HEK293 (cell line): ENCODE measurements around the gene PRC1.

ENCODE experiments used
- FEZF1 ChIP-seq: fragments of 450-650 bp; formaldehyde crosslinking; IDR thresholded peaks from 2 replicates; pipeline ENCODE4 v1.5.1; 2016; ENCODE audit warnings: missing biosample characterization, missing genetic modification characterization
- REPIN1 ChIP-seq: fragments of 450-650 bp; formaldehyde crosslinking; IDR thresholded peaks from 2 replicates; pipeline ENCODE4 v1.5.1; 2017; ENCODE audit warnings: missing biosample characterization, missing genetic modification characterization, low read depth
- SALL2 ChIP-seq: fragments of 450-650 bp; formaldehyde crosslinking; IDR thresholded peaks from 2 replicates; pipeline ENCODE4 v1.5.0; 2017; ENCODE audit warnings: missing biosample characterization, mild to moderate bottlenecking, missing genetic modification characterization, borderline replicate concordance
- SETDB1 ChIP-seq: IDR thresholded peaks from one replicate; pipeline ENCODE4 v1.6.1; 2017; ENCODE audit warnings: mild to moderate bottlenecking, low read length, moderate library complexity, mixed read lengths; ENCODE audit not compliant: insufficient read length
- TCF7L2 ChIP-seq: IDR thresholded peaks from 2 replicates; pipeline ENCODE4 v1.6.1; 2011; ENCODE audit warnings: low read depth, mild to moderate bottlenecking, inconsistent platforms, low read length, moderate library complexity, borderline replicate concordance
- ZBTB21 ChIP-seq: fragments of 450-650 bp; formaldehyde crosslinking; IDR thresholded peaks from 2 replicates; pipeline ENCODE4 v1.5.1; 2017; ENCODE audit warnings: missing biosample characterization, missing genetic modification characterization
- ZBTB48 ChIP-seq: fragments of 450-650 bp; formaldehyde crosslinking; IDR thresholded peaks from 2 replicates; pipeline ENCODE4 v1.5.1; 2016; ENCODE audit warnings: missing biosample characterization, missing genetic modification characterization
- ZNF157 ChIP-seq: fragments of 450-650 bp; formaldehyde crosslinking; IDR thresholded peaks from 2 replicates; pipeline ENCODE4 v1.5.1; 2016; ENCODE audit warnings: missing biosample characterization, missing genetic modification characterization
- ZNF174 ChIP-seq: fragments of 450-650 bp; formaldehyde crosslinking; IDR thresholded peaks from 2 replicates; pipeline ENCODE4 v1.5.0; 2017; ENCODE audit warnings: missing biosample characterization, mild to moderate bottlenecking, missing genetic modification characterization
- ZNF214 ChIP-seq: fragments of 450-650 bp; formaldehyde crosslinking; IDR thresholded peaks from 2 replicates; pipeline ENCODE4 v1.5.1; 2017; ENCODE audit warnings: missing biosample characterization, mild to moderate bottlenecking, missing genetic modification characterization, borderline replicate concordance
- ZNF266 ChIP-seq: fragments of 450-650 bp; formaldehyde crosslinking; IDR thresholded peaks from 2 replicates; pipeline ENCODE4 v1.5.1; 2016; ENCODE audit warnings: missing biosample characterization, missing genetic modification characterization, low read depth
- ZNF292 ChIP-seq: fragments of 450-650 bp; formaldehyde crosslinking; IDR thresholded peaks from 2 replicates; pipeline ENCODE4 v1.5.1; 2016; ENCODE audit warnings: low read depth, missing biosample characterization, missing genetic modification characterization, borderline replicate concordance
- ZNF341 ChIP-seq: fragments of 450-650 bp; formaldehyde crosslinking; IDR thresholded peaks from 2 replicates; pipeline ENCODE4; 2016; ENCODE audit warnings: low read depth, missing biosample characterization, missing genetic modification characterization
- ZNF391 ChIP-seq: fragments of 450-650 bp; formaldehyde crosslinking; IDR thresholded peaks from 2 replicates; pipeline ENCODE4 v1.5.1; 2016; ENCODE audit warnings: low read depth, missing biosample characterization, missing genetic modification characterization, borderline replicate concordance
- ZNF544 ChIP-seq: fragments of 450-650 bp; formaldehyde crosslinking; IDR thresholded peaks from 2 replicates; pipeline ENCODE4 v1.5.0; 2017; ENCODE audit warnings: missing biosample characterization, missing genetic modification characterization
- ZNF548 ChIP-seq: fragments of 450-650 bp; formaldehyde crosslinking; IDR thresholded peaks from 2 replicates; pipeline ENCODE4 v1.5.1; 2016; ENCODE audit warnings: missing biosample characterization, missing genetic modification characterization
- ZNF555 ChIP-seq: fragments of 450-650 bp; formaldehyde crosslinking; conservative IDR thresholded peaks from 2 replicates; pipeline ENCODE4 v1.5.1; 2017; ENCODE audit warnings: missing biosample characterization, mild to moderate bottlenecking, missing genetic modification characterization, inconsistent platforms
- ZNF623 ChIP-seq: fragments of 450-650 bp; formaldehyde crosslinking; IDR thresholded peaks from 2 replicates; pipeline ENCODE4 v1.5.1; 2016; ENCODE audit warnings: missing biosample characterization, missing genetic modification characterization
- ZNF747 ChIP-seq: fragments of 450-650 bp; formaldehyde crosslinking; IDR thresholded peaks from 2 replicates; pipeline ENCODE4 v1.5.1; 2016; ENCODE audit warnings: missing biosample characterization, missing genetic modification characterization
- ZNF777 ChIP-seq: fragments of 450-650 bp; formaldehyde crosslinking; IDR thresholded peaks from 2 replicates; pipeline ENCODE4 v1.5.1; 2017; ENCODE audit warnings: missing biosample characterization, missing genetic modification characterization, borderline replicate concordance
- TF ChIP-seq, protein P1 (sequence below): fragments of 450-650 bp; formaldehyde crosslinking; IDR thresholded peaks from 2 replicates; pipeline ENCODE4 v1.5.1; 2016; ENCODE audit warnings: missing biosample characterization, missing genetic modification characterization
- TF ChIP-seq, protein P2 (sequence below): fragments of 450-650 bp; formaldehyde crosslinking; IDR thresholded peaks from 2 replicates; pipeline ENCODE4 v1.5.1; 2016; ENCODE audit warnings: missing biosample characterization, missing genetic modification characterization
- TF ChIP-seq, protein P3 (sequence below): fragments of 450-650 bp; formaldehyde crosslinking; IDR thresholded peaks from 2 replicates; pipeline ENCODE4 v1.5.1; 2016; ENCODE audit warnings: missing biosample characterization, missing genetic modification characterization
- TF ChIP-seq, protein P4 (sequence below): fragments of 450-650 bp; formaldehyde crosslinking; IDR thresholded peaks from 2 replicates; pipeline ENCODE4 v1.5.1; 2016; ENCODE audit warnings: missing biosample characterization, missing genetic modification characterization
- TF ChIP-seq, protein P5 (sequence below): fragments of 450-650 bp; IDR thresholded peaks from 2 replicates; pipeline ENCODE4 v1.5.1; 2018; ENCODE audit warnings: missing biosample characterization, mild to moderate bottlenecking, missing genetic modification characterization
- TF ChIP-seq, protein P6 (sequence below): fragments of 450-650 bp; formaldehyde crosslinking; IDR thresholded peaks from 2 replicates; pipeline ENCODE4 v1.5.1; 2016; ENCODE audit warnings: missing biosample characterization, missing genetic modification characterization, low read depth

Gene PRC1

DNA sequence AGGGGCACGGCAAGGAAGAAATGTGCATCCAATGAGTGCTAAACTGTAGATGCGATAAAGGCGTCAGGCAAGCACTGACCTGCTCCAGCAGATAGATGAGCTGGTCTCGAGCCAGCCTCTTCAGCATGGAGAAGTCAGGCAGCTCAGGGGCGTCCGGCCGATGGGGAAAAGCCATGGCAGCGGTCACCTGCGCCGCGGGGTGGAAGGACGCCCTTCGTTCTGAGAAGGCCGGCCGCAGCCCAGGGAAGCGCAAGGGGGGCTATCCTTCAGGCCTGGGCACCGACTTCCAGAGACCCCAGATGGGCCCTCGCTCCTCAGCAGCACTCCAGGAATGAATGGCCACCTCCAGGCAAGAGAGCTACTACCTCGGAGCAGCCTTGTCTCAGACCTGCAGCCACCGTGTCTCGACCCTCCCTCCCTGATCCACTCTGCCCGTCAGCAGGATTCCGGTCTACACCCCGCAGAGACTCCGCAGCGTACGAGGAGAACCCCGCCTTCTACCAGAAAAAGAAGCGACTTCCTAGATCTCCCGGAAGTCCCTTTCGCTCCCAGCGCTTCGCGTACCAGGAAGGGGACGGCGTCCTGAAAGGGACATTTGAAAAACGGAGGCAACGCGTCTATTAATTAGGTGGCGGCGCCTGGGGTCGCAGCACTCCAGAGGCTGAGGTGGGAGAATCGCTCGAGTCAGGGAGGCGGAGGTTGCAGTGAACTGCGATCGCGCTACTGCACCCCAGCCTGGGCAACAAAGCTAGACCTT lies 27.9 kb upstream of the PRC1 start, which contains the start of gene VPS33B (continued):
- TF ChIP-seq, protein P1, sequence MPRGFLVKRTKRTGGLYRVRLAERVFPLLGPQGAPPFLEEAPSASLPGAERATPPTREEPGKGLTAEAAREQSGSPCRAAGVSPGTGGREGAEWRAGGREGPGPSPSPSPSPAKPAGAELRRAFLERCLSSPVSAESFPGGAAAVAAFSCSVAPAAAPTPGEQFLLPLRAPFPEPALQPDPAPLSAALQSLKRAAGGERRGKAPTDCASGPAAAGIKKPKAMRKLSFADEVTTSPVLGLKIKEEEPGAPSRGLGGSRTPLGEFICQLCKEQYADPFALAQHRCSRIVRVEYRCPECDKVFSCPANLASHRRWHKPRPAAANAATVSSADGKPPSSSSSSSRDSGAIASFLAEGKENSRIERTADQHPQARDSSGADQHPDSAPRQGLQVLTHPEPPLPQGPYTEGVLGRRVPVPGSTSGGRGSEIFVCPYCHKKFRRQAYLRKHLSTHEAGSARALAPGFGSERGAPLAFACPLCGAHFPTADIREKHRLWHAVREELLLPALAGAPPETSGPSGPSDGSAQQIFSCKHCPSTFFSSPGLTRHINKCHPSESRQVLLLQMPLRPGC (tag by site-specific recombination), result no peak
- TF ChIP-seq ZBTB48 (tag by site-specific recombination) (no peak; the same call in 1 of the 2 replicates), ZNF555 (tag by site-specific recombination) (no peak), REPIN1 (no peak), ZNF341 (tag by site-specific recombination) (peak; percentile 81), ZNF623 (tag by site-specific recombination) (no peak), ZNF174 (no peak), ZNF544 (tag by site-specific recombination) (no peak), ZNF157 (tag by site-specific recombination) (no peak), ZBTB21 (0 out of 2 replicates have a peak, but pooled peaks have one; percentile 7), ZNF391 (tag by site-specific recombination) (0 out of 2 replicates have a peak, but pooled peaks have one; percentile 3), ZNF777 (tag by site-specific recombination) (no peak), SALL2 (tag by site-specific recombination) (no peak), ZNF266 (tag by site-specific recombination) (no peak), ZNF548 (no peak), FEZF1 (tag by site-specific recombination) (peak; percentile 64; the same call in 1 of the 2 replicates), ZNF747 (tag by site-specific recombination) (no peak), ZNF214 (tag by site-specific recombination) (no peak), TCF7L2 (0 out of 2 replicates have a peak, but pooled peaks have one; percentile 41), SETDB1 (no peak), ZNF292 (tag by site-specific recombination) (no peak)
- TF ChIP-seq, protein P2, sequence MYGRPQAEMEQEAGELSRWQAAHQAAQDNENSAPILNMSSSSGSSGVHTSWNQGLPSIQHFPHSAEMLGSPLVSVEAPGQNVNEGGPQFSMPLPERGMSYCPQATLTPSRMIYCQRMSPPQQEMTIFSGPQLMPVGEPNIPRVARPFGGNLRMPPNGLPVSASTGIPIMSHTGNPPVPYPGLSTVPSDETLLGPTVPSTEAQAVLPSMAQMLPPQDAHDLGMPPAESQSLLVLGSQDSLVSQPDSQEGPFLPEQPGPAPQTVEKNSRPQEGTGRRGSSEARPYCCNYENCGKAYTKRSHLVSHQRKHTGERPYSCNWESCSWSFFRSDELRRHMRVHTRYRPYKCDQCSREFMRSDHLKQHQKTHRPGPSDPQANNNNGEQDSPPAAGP, result no peak; the same call in 1 of the 2 replicates
- TF ChIP-seq, protein P3, sequence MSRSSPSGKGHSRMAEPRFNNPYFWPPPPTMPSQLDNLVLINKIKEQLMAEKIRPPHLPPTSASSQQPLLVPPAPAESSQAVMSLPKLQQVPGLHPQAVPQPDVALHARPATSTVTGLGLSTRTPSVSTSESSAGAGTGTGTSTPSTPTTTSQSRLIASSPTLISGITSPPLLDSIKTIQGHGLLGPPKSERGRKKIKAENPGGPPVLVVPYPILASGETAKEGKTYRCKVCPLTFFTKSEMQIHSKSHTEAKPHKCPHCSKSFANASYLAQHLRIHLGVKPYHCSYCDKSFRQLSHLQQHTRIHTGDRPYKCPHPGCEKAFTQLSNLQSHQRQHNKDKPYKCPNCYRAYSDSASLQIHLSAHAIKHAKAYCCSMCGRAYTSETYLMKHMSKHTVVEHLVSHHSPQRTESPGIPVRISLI (tag by site-specific recombination), result peak; percentile 100
- TF ChIP-seq, protein P4, sequence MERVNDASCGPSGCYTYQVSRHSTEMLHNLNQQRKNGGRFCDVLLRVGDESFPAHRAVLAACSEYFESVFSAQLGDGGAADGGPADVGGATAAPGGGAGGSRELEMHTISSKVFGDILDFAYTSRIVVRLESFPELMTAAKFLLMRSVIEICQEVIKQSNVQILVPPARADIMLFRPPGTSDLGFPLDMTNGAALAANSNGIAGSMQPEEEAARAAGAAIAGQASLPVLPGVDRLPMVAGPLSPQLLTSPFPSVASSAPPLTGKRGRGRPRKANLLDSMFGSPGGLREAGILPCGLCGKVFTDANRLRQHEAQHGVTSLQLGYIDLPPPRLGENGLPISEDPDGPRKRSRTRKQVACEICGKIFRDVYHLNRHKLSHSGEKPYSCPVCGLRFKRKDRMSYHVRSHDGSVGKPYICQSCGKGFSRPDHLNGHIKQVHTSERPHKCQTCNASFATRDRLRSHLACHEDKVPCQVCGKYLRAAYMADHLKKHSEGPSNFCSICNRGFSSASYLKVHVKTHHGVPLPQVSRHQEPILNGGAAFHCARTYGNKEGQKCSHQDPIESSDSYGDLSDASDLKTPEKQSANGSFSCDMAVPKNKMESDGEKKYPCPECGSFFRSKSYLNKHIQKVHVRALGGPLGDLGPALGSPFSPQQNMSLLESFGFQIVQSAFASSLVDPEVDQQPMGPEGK (tag by site-specific recombination), result peak; percentile 14; the same call in 1 of the 2 replicates
- TF ChIP-seq, protein P5, sequence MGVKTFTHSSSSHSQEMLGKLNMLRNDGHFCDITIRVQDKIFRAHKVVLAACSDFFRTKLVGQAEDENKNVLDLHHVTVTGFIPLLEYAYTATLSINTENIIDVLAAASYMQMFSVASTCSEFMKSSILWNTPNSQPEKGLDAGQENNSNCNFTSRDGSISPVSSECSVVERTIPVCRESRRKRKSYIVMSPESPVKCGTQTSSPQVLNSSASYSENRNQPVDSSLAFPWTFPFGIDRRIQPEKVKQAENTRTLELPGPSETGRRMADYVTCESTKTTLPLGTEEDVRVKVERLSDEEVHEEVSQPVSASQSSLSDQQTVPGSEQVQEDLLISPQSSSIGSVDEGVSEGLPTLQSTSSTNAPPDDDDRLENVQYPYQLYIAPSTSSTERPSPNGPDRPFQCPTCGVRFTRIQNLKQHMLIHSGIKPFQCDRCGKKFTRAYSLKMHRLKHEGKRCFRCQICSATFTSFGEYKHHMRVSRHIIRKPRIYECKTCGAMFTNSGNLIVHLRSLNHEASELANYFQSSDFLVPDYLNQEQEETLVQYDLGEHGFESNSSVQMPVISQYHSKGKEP, result no peak
- TF ChIP-seq, protein P6, sequence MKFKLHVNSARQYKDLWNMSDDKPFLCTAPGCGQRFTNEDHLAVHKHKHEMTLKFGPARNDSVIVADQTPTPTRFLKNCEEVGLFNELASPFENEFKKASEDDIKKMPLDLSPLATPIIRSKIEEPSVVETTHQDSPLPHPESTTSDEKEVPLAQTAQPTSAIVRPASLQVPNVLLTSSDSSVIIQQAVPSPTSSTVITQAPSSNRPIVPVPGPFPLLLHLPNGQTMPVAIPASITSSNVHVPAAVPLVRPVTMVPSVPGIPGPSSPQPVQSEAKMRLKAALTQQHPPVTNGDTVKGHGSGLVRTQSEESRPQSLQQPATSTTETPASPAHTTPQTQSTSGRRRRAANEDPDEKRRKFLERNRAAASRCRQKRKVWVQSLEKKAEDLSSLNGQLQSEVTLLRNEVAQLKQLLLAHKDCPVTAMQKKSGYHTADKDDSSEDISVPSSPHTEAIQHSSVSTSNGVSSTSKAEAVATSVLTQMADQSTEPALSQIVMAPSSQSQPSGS (tag by site-specific recombination), result no peak
